VCaP (cell line): Measurements from ENCODE around the gene C2.

ENCODE experiments used
- H3K27ac ChIP-seq: fragments of 450-650 bp; 2 replicates; pipeline ENCODE4 v1.5.1; 2017
- CTCF ChIP-seq: fragments of 450-650 bp; conservative IDR thresholded peaks from 2 replicates; pipeline ENCODE4 v1.5.1; 2017; ENCODE audit warnings: mild to moderate bottlenecking, moderate library complexity

Gene C2

GRCh38 chr6:31954511-31954910 lies 27.0 kb downstream of the C2 start:
- no peak for TF ChIP-seq CTCF

DNA sequence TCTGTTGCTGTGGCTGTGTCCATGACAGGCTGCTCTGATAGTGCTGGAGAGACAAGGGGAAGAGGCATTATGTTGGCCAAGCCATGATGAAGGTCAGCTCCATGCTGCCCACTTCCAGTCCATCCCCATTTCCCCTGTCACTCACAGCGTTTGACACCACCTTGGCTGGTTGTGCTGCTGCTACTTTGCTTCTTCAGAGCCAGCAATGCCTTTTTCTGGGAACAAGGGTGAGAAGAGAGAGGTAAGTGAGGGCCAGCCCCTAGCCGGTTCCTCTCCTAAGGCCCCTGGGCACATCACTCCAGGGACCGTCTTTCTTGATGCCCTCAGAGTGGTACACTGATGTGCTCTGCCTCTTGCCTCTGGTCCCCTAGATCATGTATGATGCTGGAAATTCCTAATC lies 29.3 kb downstream of the C2 start:
- TF ChIP-seq CTCF, result no peak
- no peak overlapping the region for H3K27ac ChIP-seq

More at GRCh38 chr6:31954511-31954910, 27.0 kb downstream of the C2 start:
- no peak overlapping the region for H3K27ac ChIP-seq

- H3K27ac ChIP-seq, result peak overlapping the region; percentile 73
- TF ChIP-seq CTCF, result no peak
Observed at GRCh38 chr6:31958412-31958740, 30.9 kb downstream of the C2 start.

DNA sequence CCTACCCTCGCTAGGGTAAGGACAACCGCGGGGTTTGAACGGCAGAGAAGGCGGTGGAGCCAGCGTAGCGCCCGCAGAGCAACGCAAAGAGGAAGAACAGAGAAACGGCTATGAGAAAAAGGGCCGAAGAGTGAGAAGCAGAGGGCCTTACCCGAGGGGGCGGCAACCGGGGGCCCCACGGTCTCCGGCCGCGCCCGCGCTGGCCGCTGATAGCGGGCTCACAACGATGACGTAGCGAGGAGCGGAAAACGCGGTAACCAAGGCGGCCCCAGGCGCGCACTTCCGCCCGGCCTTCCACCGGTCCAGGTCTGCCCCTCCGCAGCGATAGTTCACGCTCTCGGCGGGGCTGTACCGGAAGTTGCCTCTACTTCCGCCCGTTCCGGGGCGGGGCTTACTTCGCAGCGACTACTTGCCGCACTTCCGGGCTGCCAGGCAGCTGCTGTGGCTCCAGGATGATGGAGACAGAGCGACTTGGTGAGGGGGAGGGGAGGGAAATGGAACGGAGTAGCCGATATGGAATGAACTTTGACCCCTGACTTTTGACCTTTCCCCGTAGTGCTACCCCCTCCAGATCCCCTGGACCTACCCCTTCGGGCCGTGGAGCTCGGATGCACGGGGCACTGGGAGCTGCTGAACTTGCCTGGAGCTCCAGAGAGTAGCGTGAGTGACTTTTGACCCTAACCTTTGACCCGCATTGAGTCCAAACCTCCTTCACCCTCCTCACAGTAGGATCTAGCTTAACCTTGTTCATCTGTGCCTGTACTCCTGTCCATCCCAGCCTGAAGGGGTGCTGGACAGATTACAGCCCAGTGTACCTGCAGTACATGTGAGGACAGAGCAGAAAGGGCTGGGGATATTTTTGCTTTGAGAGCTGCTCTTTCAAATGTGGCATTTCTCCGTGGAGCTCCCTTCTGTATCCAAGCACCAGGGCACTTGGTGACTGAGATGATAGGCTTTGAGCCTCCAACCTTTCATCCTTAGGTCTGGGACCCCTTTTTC lies 31.5 kb downstream of the C2 start, which contains the start of the genes NELFE and SKIC2:
Gene NELFE, minus strand, starts transcription at position 231 of the 999 bp plus-strand sequence. CDS start 525 bp downstream, outside the sequence.
Gene SKIC2, plus strand, starts transcription at position 435 of the 999 bp plus-strand sequence. Its CDS starts 18 bp downstream, at position 453.
- no peak for TF ChIP-seq CTCF
- peak within 1 kb of the TSS; percentile 73 for H3K27ac ChIP-seq

GRCh38 chr6:31961616-31962015 lies 34.1 kb downstream of the C2 start:
- H3K27ac ChIP-seq, result no peak overlapping the region
- TF ChIP-seq CTCF, result no peak

- no peak overlapping the region for H3K27ac ChIP-seq
- TF ChIP-seq CTCF, result no peak
Observed at GRCh38 chr6:31963921-31964320, 36.4 kb downstream of the C2 start.

- no peak overlapping the region for H3K27ac ChIP-seq
- no peak for TF ChIP-seq CTCF
Observed at GRCh38 chr6:31965700-31966099, 38.2 kb downstream of the C2 start.
